PC-3 (cell line): ENCODE results near the gene BHLHA15. TPM values are rescaled to one million over a fixed set of nuclear protein-coding genes. Genes with fewer than 3 reads are reported as not detected.

Experiments
- ATAC-seq: fragments of 200-7000 bp; cut with Tn5 transposase; 2 replicates; pipeline ENCODE4 v1.9.1; 2020; ENCODE audit warnings: mild to moderate bottlenecking, moderate library complexity
- BruUV-seq: library from RNA; stranded (reverse); fragments of 400-500 nt; replicated peaks from 2 replicates; lab custom pipeline; 2021; lab: Mats Ljungman, UMichigan
- CTCF ChIA-PET: fragments of 300-600 bp; sonication (Branson Sonifier 250); formaldehyde crosslinking; loops from one replicate; lab custom pipeline; 2022; ENCODE audit warnings: antibody characterized with exemption; lab: Charles Lee
- POLR2A ChIA-PET: fragments of 300-600 bp; sonication (Branson Sonifier 250); formaldehyde crosslinking; loops from one replicate; lab custom pipeline; 2022; ENCODE audit warnings: antibody characterized with exemption; ENCODE audit not compliant: unreplicated experiment; lab: Charles Lee
- DNase-seq: peaks from one replicate; pipeline ENCODE4 v3.0.0-alpha.2; 2015
- H2AFZ ChIP-seq: fragments of 300-600 bp; sonication (generic); 2 replicates; pipeline ENCODE4 v1.6.0; 2016; ENCODE audit warnings: antibody characterized with exemption, low read length
- H3F3A ChIP-seq: fragments of 300-600 bp; sonication (generic); one replicate; pipeline ENCODE4 v1.6.0; 2017; ENCODE audit warnings: antibody characterized with exemption, low read length, control low read depth, mild to moderate bottlenecking; ENCODE audit not compliant: unreplicated experiment
- H3K27ac ChIP-seq: fragments of 300-600 bp; sonication (generic); 2 replicates; pipeline ENCODE4 v1.5.1; 2016; ENCODE audit warnings: mild to moderate bottlenecking, low read length
- H3K27me3 ChIP-seq: fragments of 300-600 bp; sonication (generic); 2 replicates; pipeline ENCODE4 v1.6.1; 2016; ENCODE audit warnings: low read length, mixed read lengths
- H3K36me3 ChIP-seq: fragments of 300-600 bp; sonication (generic); 2 replicates; pipeline ENCODE4 v1.6.1; 2016; ENCODE audit warnings: low read depth, mixed run types, low read length, mixed read lengths
- H3K4me1 ChIP-seq: fragments of 300-600 bp; sonication (generic); 2 replicates; pipeline ENCODE4 v1.5.1; 2016; ENCODE audit warnings: low read length; ENCODE audit not compliant: insufficient read depth
- H3K4me2 ChIP-seq: fragments of 300-600 bp; sonication (generic); 2 replicates; pipeline ENCODE4 v1.6.0; 2016; ENCODE audit warnings: low read length
- H3K4me3 ChIP-seq: fragments of 300-600 bp; sonication (generic); 2 replicates; pipeline ENCODE4 v1.5.1; 2016; ENCODE audit warnings: mild to moderate bottlenecking, low read length, mixed read lengths
- H3K79me2 ChIP-seq: fragments of 300-600 bp; sonication (generic); 2 replicates; pipeline ENCODE4 v1.6.1; 2017; ENCODE audit warnings: low read length, mixed read lengths
- H3K9ac ChIP-seq: fragments of 300-600 bp; sonication (generic); 2 replicates; pipeline ENCODE4 v1.6.0; 2016; ENCODE audit warnings: mild to moderate bottlenecking, low read length
- H3K9me2 ChIP-seq: fragments of 300-600 bp; sonication (generic); replicated peaks from 2 replicates; pipeline ENCODE4 v1.6.1; 2016; ENCODE audit warnings: mixed run types, low read length, mixed read lengths
- H3K9me3 ChIP-seq: fragments of 300-600 bp; sonication (generic); 2 replicates; pipeline ENCODE4 v1.6.1; 2016; ENCODE audit warnings: low read length, mixed read lengths
- H4K20me1 ChIP-seq: fragments of 300-600 bp; sonication (generic); 2 replicates; pipeline ENCODE4 v1.6.1; 2016; ENCODE audit warnings: low read length, mixed read lengths
- CTCF ChIP-seq: fragments of 300-600 bp; sonication (generic); conservative IDR thresholded peaks from 2 replicates; pipeline ENCODE4 v1.5.1; 2017; ENCODE audit warnings: antibody characterized with exemption, low read depth, mild to moderate bottlenecking, low read length
- EZH2 ChIP-seq: fragments of 300-600 bp; sonication (generic); IDR thresholded peaks from one replicate; pipeline ENCODE4 v1.6.1; 2017; ENCODE audit warnings: antibody characterized with exemption, mild to moderate bottlenecking, low read length; ENCODE audit not compliant: unreplicated experiment
- EZH2phosphoT487 ChIP-seq: fragments of 300-600 bp; sonication (generic); IDR thresholded peaks from 2 replicates; pipeline ENCODE4 v1.6.1; 2018; ENCODE audit warnings: mild to moderate bottlenecking, antibody characterized with exemption, low read length, borderline replicate concordance
- intact Hi-C: fragments of 100-400 bp; cut with micrococcal nuclease; formaldehyde crosslinking; loops from 2 replicates; pipeline ENCODE4 v1.9.0; 2023
- total RNA-seq: library from RNA; depleted of rRNA; stranded (reverse); fragments of >200 nt; gene quantifications from 2 replicates; pipeline ENCODE4 v1.2.3, GENCODE V29; 2014

The BHLHA15 gene
- total RNA-seq, 1 experiment from 2014 or later, result 12.0 TPM

DNA sequence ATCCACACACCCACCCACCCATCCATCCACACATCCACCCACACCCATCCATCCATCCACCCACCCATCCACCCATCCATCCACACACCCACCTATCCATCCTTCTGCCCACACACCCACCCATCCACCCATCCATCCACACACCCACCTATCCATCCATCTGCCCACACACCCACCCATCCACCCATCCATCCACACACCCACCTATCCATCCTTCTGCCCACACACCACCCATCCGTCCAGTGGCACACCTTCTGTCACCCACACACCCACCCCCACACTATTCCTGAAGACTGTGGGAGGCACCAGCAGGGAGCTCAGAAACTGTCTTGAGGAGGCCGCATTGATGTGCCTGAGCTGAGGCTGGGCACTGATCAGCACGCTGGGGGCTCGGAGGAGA, 31.7 kb downstream of the BHLHA15 start:
- ChIA-PET CTCF (no interaction called here), POLR2A (no interaction called here)
- no peak for TF ChIP-seq EZH2
- TF ChIP-seq EZH2phosphoT487, result no peak
- TF ChIP-seq CTCF, result no peak
- Histone ChIP-seq H3K4me3 (no peak overlapping the region), H4K20me1 (no peaks in the 10 kb centered on the region), H3K9me2 (no peaks in the 10 kb centered on the region), H3F3A (no peaks in the 10 kb centered on the region), H3K27ac (no peak overlapping the region), H3K4me1 (no peaks in the 10 kb centered on the region), H3K9ac (no peak overlapping the region), H3K9me3 (no peaks in the 10 kb centered on the region), H3K4me2 (no peak overlapping the region), H3K27me3 (no peaks in the 10 kb centered on the region), H3K79me2 (no peaks in the 10 kb centered on the region), H3K36me3 (no peaks in the 10 kb centered on the region), H2AFZ (no peak overlapping the region)
- DNase-seq (no peak), ATAC-seq (no peak)
- BruUV-seq, result no TSS peak
- intact Hi-C loops, result no loop called here

GRCh38 chr7:98244871-98245270, 33.6 kb downstream of the BHLHA15 start:
- Histone ChIP-seq H3K4me3 (no peak overlapping the region), H3K4me2 (no peak overlapping the region), H3K36me3 (no peaks in the 10 kb centered on the region), H4K20me1 (no peaks in the 10 kb centered on the region), H3K27me3 (no peaks in the 10 kb centered on the region), H3K9me3 (no peaks in the 10 kb centered on the region), H3K79me2 (peaks cover 1% of the 10 kb centered on the region; the same call in 1 of the 2 replicates), H3K9ac (no peak overlapping the region), H3K27ac (no peak overlapping the region), H2AFZ (no peak overlapping the region), H3K4me1 (peaks cover 6% of the 10 kb centered on the region; the same call in 1 of the 2 replicates), H3K9me2 (no peaks in the 10 kb centered on the region), H3F3A (no peaks in the 10 kb centered on the region)
- ATAC-seq, result no peak
- BruUV-seq, result no TSS peak
- intact Hi-C loops, result no loop called here
- TF ChIP-seq EZH2 (no peak), CTCF (no peak), EZH2phosphoT487 (no peak)
- no peak for DNase-seq
- ChIA-PET POLR2A (no interaction called here), CTCF (no interaction called here)

- Histone ChIP-seq H3K4me2 (no peak overlapping the region), H3K27ac (no peak overlapping the region), H4K20me1 (no peaks in the 10 kb centered on the region), H3K9me3 (no peaks in the 10 kb centered on the region), H3K9me2 (no peaks in the 10 kb centered on the region), H3K27me3 (no peaks in the 10 kb centered on the region), H3K36me3 (no peaks in the 10 kb centered on the region), H3F3A (no peaks in the 10 kb centered on the region), H3K4me1 (peaks cover 27% of the 10 kb centered on the region), H3K79me2 (peaks cover 14% of the 10 kb centered on the region), H3K9ac (no peak overlapping the region), H3K4me3 (no peak overlapping the region), H2AFZ (no peak overlapping the region)
- DNase-seq, result no peak
- BruUV-seq, result no TSS peak
- intact Hi-C loops, result no loop called here
- no peak for ATAC-seq
- CTCF ChIA-PET, result no interaction called here
- POLR2A ChIA-PET, result no interaction called here
- no peak for TF ChIP-seq EZH2
- no peak for TF ChIP-seq EZH2phosphoT487
- TF ChIP-seq CTCF, result no peak
These were observed 36.9 kb downstream of the BHLHA15 start for GRCh38 chr7:98248156-98248555.
